Heart right ventricle (tissue), 16 donors: Measurements from ENCODE around the gene MAPK10. TPM values are rescaled to one million over a fixed set of nuclear protein-coding genes. Genes with fewer than 3 reads are reported as not detected.

Experiments
- ATAC-seq, 8 donors: fragments of 200-7000 bp; cut with Tn5 transposase; one replicate each; pipeline ENCODE4 v1.9.1; 2020; ENCODE audit warnings: mild to moderate bottlenecking in 8 of 8, moderate library complexity in 8 of 8, moderate number of reproducible peaks in 1 of 8
- DNase-seq, 2 donors: peaks; one replicate each; pipeline ENCODE4 v3.0.0-alpha.2; 2020
- H3K27ac ChIP-seq, 10 donors: fragments of 200-600 bp; sonication (generic) in 2 of 10; one replicate each; pipeline versions ENCODE4 v1.5.0 to v1.8.0; 2020 to 2022; ENCODE audit warnings: mild to moderate bottlenecking in 3 of 10
- H3K27me3 ChIP-seq, 7 donors: fragments of 200-600 bp; one replicate each; pipeline ENCODE4 v1.8.0; 2021 to 2022; ENCODE audit warnings: mild to moderate bottlenecking in 2 of 7
- H3K36me3 ChIP-seq, 9 donors: fragments of 200-600 bp; sonication (generic) in 1 of 9; one replicate each; pipeline versions ENCODE4 v1.5.0 to v1.8.0; 2020 to 2022; ENCODE audit warnings: mild to moderate bottlenecking in 2 of 9
- H3K4me1 ChIP-seq, 9 donors: fragments of 200-600 bp; sonication (generic) in 1 of 9; one replicate each; pipeline versions ENCODE4 v1.5.0 to v1.8.0; 2020 to 2022; ENCODE audit warnings: mild to moderate bottlenecking in 4 of 9
- H3K4me3 ChIP-seq, 10 donors: fragments of 200-600 bp; sonication (generic) in 2 of 10; one replicate each; pipeline versions ENCODE4 v1.5.0 to v1.8.0; 2020 to 2022; ENCODE audit warnings: mild to moderate bottlenecking in 7 of 10, moderate library complexity in 2 of 10
- H3K9me3 ChIP-seq, 11 donors: fragments of 200-600 bp in 10 of 11; sonication (generic) in 2 of 11; one replicate each; pipeline versions ENCODE4 v1.5.0 to v1.8.0; 2013 to 2022; ENCODE audit warnings: mild to moderate bottlenecking in 2 of 11, control low read depth in 1 of 11, moderate library complexity in 1 of 11
- WGBS, 2 donors: extraction: QIAGEN DNeasy Blood & Tissue Kit; methylation state at CpG; one replicate each; pipeline ENCODE4 v1.1.7; 2013; ENCODE audit warnings: inconsistent platforms in 1 of 2; 5-methylcytosine and 5-hydroxymethylcytosine counted together
- intact Hi-C, 10 donors: fragments of 100-400 bp; cut with DNase I; formaldehyde crosslinking; loops; one replicate each; pipeline versions ENCODE4 v1.11.1 to v1.14.2; 2022
- polyA plus RNA-seq, 2 donors: library from polyadenylated mRNA; stranded (reverse); fragments of 200-250 nt; gene quantifications; one replicate each; pipeline ENCODE4 v1.2.3, GENCODE V29; 2013
- total RNA-seq, 10 donors: library from RNA; stranded (reverse); fragmentation: NEBNext Ultra II Directional in 3 of 10; extraction: Animal tissue kit (Norgen Biotek cat#: 25700) in 3 of 10; gene quantifications; one replicate each; pipeline versions ENCODE4 v1.2.1 to v1.2.4, GENCODE V29; 2021 to 2023
- TF ChIP-seq, protein P1 (sequence below), 9 donors: fragments of 200-600 bp; sonication (generic) in 2 of 9; IDR thresholded peaks; one replicate each; pipeline versions ENCODE4 v1.5.0 to v1.8.0; 2021 to 2022; ENCODE audit warnings: antibody characterized with exemption in 9 of 9, mild to moderate bottlenecking in 5 of 9, moderate library complexity in 1 of 9
- donor health status: Arrhythmogenic right ventricular cardiomyopathy.
- donor health status: ischemic (EF 13 %, LVEDD 7.1; RV severe dilation, severe dysfunction).
- donor health status: healthy with polysubstance abuse.
- donor health status: DM: no; HTN: yes; CAD: no.
- donor health status: DM: no; HTN: no; CAD: no.
- donor health status: ischemic (EF 25% LVEDD 6.9; RV normal size, moderate dysfunction).
- donor health status: ischemic (EF 25% LVEDD 5.7; RV mildly dilated, moderate dysfunction).
- donor health status: healthy.
- donor health status: DM: yes; HTN: yes; CAD: no.
- donor health status: Ischemic cardiomyopathy.
- donor health status: ischemic (EF 35%, LVEDD 5.7; RV mildly dilated, moderate dysfunction).
- donor health status: nonischemic (EF 11% LVEDD 7.7; RV severe dilation, severe dysfunction).
- donor health status: DM: yes; HTN: yes; CAD: no.
- donor health status: PGD.
- donor health status: ischemic (EF 29% LVEDD 5.4; RV normal size, mild dysfunction).
- donor health status: nonischemic (EF 23%, LVEDD 6.1; RV moderate dilation, normal function).

Gene MAPK10
- total and polyA plus RNA-seq, 12 donors: 0.94 to 5.9 (median 2.6) TPM

DNA sequence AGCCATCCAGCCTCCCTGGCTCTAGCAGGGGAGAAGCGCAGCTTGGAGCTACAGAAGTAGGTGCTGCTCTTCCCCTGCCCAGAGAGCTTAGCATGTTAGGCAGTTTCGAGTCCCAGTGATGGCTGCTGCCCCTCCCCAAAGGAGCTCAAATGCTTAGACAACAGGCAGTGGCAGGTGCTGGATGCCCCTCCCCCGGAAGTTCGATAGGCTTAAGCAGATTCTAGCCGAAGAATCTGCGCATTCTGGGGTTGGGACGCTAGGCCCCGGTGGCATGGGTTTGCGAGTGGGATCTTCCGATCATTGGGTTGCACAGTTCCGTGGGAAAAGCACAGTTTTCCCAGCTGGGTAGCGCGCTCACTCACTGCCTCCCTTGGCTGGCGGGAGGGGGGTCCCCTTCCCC lies 117.2 kb downstream of the MAPK10 start:
- DNase-seq: no peak
- Histone ChIP-seq H3K36me3 (no peaks in the 10 kb centered on the region), H3K27me3 (no peaks in the 10 kb centered on the region), H3K9me3 (peaks cover 0 to 37% (median 11%) of the 10 kb centered on the region in 11 donors), H3K4me1 (no peaks in the 10 kb centered on the region), H3K27ac (no peak overlapping the region), H3K4me3 (no peak overlapping the region)
- ATAC-seq: no peak
- intact Hi-C loops: no loop called here
- TF ChIP-seq, protein P1, sequence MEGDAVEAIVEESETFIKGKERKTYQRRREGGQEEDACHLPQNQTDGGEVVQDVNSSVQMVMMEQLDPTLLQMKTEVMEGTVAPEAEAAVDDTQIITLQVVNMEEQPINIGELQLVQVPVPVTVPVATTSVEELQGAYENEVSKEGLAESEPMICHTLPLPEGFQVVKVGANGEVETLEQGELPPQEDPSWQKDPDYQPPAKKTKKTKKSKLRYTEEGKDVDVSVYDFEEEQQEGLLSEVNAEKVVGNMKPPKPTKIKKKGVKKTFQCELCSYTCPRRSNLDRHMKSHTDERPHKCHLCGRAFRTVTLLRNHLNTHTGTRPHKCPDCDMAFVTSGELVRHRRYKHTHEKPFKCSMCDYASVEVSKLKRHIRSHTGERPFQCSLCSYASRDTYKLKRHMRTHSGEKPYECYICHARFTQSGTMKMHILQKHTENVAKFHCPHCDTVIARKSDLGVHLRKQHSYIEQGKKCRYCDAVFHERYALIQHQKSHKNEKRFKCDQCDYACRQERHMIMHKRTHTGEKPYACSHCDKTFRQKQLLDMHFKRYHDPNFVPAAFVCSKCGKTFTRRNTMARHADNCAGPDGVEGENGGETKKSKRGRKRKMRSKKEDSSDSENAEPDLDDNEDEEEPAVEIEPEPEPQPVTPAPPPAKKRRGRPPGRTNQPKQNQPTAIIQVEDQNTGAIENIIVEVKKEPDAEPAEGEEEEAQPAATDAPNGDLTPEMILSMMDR (IDR thresholded peaks at IDR 0.05): no peak
- WGBS, 2 donors: 92% methylated on average over 14 of the region's 14 CpGs

DNA sequence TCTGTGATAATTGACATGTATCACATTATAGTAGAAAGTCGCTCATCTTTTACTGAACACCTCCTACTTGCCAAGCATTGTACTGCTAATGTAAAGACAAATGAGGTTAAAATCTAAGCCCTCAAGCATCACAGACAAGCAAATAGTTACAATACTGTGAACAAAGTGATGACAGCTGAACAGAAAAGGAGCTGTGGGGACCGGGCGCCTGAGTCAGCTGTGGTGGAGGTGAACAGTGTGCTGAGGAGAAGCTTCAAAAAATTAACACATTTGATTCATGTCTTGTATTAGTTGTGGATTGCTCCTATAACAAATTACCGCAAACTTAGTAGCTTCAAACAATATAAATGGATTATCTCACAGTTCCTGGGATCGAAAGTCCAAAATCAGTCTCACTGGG lies 124.3 kb downstream of the MAPK10 start:
- Histone ChIP-seq H3K27ac (no peak overlapping the region), H3K27me3 (no peaks in the 10 kb centered on the region), H3K4me1 (no peaks in the 10 kb centered on the region), H3K4me3 (no peak overlapping the region), H3K36me3 (no peaks in the 10 kb centered on the region), H3K9me3 (peaks cover 0 to 24% (median 13%) of the 10 kb centered on the region in 11 donors)
- WGBS, 2 donors: 59 to 63% methylated on average over 5 of the region's 5 CpGs
- no peak for DNase-seq
- intact Hi-C loops: no loop called here
- TF ChIP-seq, protein P1 (IDR thresholded peaks at IDR 0.05): no peak
- no peak for ATAC-seq

DNA sequence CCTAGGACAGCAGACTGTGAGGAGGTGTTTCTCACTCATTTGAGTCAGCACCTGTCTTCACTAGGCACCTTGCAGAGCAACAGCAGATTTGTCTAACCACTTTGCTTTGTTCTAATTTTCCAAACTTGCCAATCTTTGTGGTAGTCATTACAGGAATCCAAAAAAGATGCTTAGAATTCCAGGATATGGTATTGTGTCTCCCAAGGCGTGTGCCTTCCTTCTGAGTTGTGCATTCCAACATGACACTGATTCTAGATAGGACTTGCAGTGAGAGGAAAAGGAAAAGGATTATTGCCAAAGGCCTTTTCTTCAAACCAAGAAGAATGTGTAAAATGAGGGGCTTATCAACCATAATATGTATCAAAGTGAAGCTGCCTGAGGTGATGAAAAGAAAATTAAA lies 126.2 kb downstream of the MAPK10 start:
- H3K36me3 ChIP-seq: no peaks in the 10 kb centered on the region
- no peaks in the 10 kb centered on the region for H3K4me1 ChIP-seq
- H3K9me3 ChIP-seq: peaks cover 0 to 16% (median 8%) of the 10 kb centered on the region in 11 donors
- TF ChIP-seq, protein P1 (IDR thresholded peaks at IDR 0.05): no peak
- 31 to 33% methylated on average over 1 of the region's 1 CpG for WGBS, 2 donors
- H3K4me3 ChIP-seq: no peak overlapping the region
- intact Hi-C loops: no loop called here
- no peak overlapping the region for H3K27ac ChIP-seq
- ATAC-seq (no peak), DNase-seq (no peak)
- no peaks in the 10 kb centered on the region for H3K27me3 ChIP-seq

DNA sequence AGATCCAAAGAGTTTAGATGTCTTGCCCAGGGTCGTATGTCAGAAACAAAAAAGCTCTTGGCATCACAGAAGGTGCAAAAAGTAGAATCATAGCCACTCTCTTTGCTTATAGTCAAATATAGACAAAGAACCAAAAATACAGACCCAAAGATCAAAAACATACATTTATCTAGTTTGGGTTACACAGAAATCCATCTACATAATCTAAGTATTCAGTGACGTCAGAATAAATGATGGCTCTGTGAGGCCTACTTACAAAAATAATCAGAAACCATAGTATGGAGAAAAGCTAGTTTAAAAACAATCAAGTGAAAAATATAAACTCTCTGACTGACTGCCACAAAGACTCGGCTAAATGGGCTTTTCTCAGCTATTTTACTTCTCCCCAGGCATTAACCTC lies 126.8 kb downstream of the MAPK10 start:
- no peak overlapping the region for H3K4me3 ChIP-seq
- no peak overlapping the region for H3K27ac ChIP-seq
- H3K27me3 ChIP-seq: no peaks in the 10 kb centered on the region
- TF ChIP-seq, protein P1 (IDR thresholded peaks at IDR 0.05): no peak
- no peak for ATAC-seq
- intact Hi-C loops: no loop called here
- DNase-seq: no peak
- no peaks in the 10 kb centered on the region for H3K4me1 ChIP-seq
- peaks cover 0 to 10% (median 2%) of the 10 kb centered on the region in 11 donors for H3K9me3 ChIP-seq
- 69 to 79% methylated on average over 3 of the region's 3 CpGs for WGBS, 2 donors
- H3K36me3 ChIP-seq: no peaks in the 10 kb centered on the region
